Ovary (tissue), 9 donors: ENCODE measurements around the gene WDR93. TPM values are rescaled to one million over a fixed set of nuclear protein-coding genes. Genes with fewer than 3 reads are reported as not detected.

ENCODE experiments used
- DNase-seq, 5 donors: peaks; one replicate each; pipeline ENCODE4 v3.0.0-alpha.2; 2019 to 2020
- H3K27ac ChIP-seq, 2 donors: fragments of 200-600 bp; one replicate each; pipeline versions ENCODE4 v1.5.1 to v1.8.0; 2019 to 2022
- H3K27me3 ChIP-seq: fragments of 200-600 bp; one replicate; pipeline ENCODE4 v1.8.0; 2022
- H3K36me3 ChIP-seq: fragments of 200-600 bp; sonication (generic); one replicate; pipeline ENCODE4 v1.5.1; 2019
- H3K4me1 ChIP-seq: one replicate; pipeline ENCODE4 v1.8.1; 2013; ENCODE audit warnings: mild to moderate bottlenecking, moderate library complexity; ENCODE audit not compliant: insufficient read depth
- H3K4me3 ChIP-seq: fragments of 200-600 bp; sonication (generic); one replicate; pipeline ENCODE4 v1.5.1; 2017
- H3K9me3 ChIP-seq, 2 donors: fragments of 200-600 bp in 1 of 2; sonication (generic) in 1 of 2; one replicate each; pipeline versions ENCODE4 v1.5.1 to v1.8.1; 2013 to 2019; ENCODE audit warnings: mild to moderate bottlenecking in 1 of 2, moderate library complexity in 1 of 2
- EP300 ChIP-seq: sonication (generic); formaldehyde crosslinking; IDR thresholded peaks from one replicate; pipeline ENCODE4 v1.6.1; 2017; ENCODE audit warnings: antibody characterized with exemption
- POLR2A ChIP-seq: fragments of 450-650 bp; IDR thresholded peaks from one replicate; pipeline ENCODE4 v1.6.1; 2017; ENCODE audit warnings: antibody characterized with exemption, mild to moderate bottlenecking, moderate library complexity
- WGBS, 3 donors: extraction: QIAGEN DNeasy Blood & Tissue Kit in 1 of 3; methylation state at CpG; one replicate each; pipeline versions ENCODE4 v1.1.5 to v1.1.7; 2013 to 2017; 5-methylcytosine and 5-hydroxymethylcytosine counted together
- intact Hi-C, 4 donors: fragments of 100-400 bp; cut with DNase I; formaldehyde crosslinking; loops; one replicate each; pipeline versions ENCODE4 v1.11.0 to v1.15.1; 2022 to 2023
- polyA plus RNA-seq, 2 donors: library from polyadenylated mRNA; stranded (reverse); fragments of 200-250 nt in 1 of 2; fragments of 350-450 nt in 1 of 2; fragmentation: Illumina TruSeq in 1 of 2; extraction: RNeasy Lipid Tissue Mini Kit (QIAGEN cat#74804) in 1 of 2; gene quantifications; one replicate each; pipeline ENCODE4 v1.2.3, GENCODE V29; 2013 to 2014
- total RNA-seq, 7 donors: library from RNA; depleted of rRNA in 2 of 7; stranded (reverse); fragments of >200 nt in 2 of 7; fragmentation: NEBNext Ultra II Directional in 3 of 7; extraction: Animal tissue kit (Norgen Biotek cat#: 25700) in 3 of 7; gene quantifications; one replicate each; pipeline versions ENCODE4 v1.1.0 to v1.2.4, GENCODE V29; 2016 to 2023
- TF ChIP-seq, protein P1 (sequence below), 3 donors: fragments of 450-650 bp in 2 of 3; fragments of 200-600 bp in 1 of 3; IDR thresholded peaks; one replicate each; pipeline versions ENCODE4 v1.5.1 to v1.8.0; 2016 to 2022; ENCODE audit warnings: antibody characterized with exemption in 3 of 3, mild to moderate bottlenecking in 1 of 3
- donor health status: DM: no; HTN: no; CAD: no; lungs with moderate emphysema.
- donor health status: DM: no; HTN: no; CAD: no.
- donor health status: Bipolar disorder and iron deficiency.
- donor health status: DM: yes; HTN: yes; CAD: no.
- donor health status: DM: no; HTN: no; CAD: no.
- donor health status: DM: yes; HTN: yes; CAD: no.

WDR93 gene
- total and polyA plus RNA-seq, 9 donors, result 0.23 to 3.2 (median 0.46) TPM; not detected in 1

DNA sequence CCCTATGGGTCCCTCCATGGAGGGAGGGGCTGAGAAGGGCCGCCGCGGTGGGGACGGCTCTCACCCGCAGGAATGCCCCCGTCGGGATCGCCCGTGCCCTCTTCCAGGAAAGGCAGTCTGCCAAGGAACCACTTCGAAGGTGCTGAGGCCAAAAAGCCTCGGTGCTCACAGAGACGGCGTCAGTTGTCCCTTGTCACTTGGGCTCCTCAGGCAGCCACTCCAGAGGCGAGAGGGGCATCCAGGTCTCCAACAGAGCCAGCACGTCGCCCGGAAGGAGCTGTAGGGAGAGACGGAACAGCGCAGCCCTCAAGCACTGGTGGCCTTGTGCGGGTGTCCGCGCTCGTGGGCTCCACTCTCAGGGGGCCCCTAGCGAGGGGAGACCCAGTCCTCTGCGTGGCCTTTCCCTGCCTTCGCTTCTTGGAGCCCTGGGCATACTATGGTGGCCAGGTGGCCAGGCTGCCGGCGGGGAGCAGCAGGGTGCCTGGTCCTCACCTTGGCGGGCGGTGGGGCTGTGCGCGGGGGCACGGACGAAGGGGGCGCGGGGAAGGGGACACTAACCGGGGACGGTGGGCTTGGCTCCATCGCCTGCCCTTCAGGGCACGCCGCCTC lies 59.4 kb downstream of the WDR93 start:
- 7 to 12% (median 9%) methylated on average over 36 to 41 of the region's 41 CpGs for WGBS, 3 donors
- intact Hi-C loops, result loop anchor here in 3 of 4 donors (5.0 to 10.0 kb wide), 3 partner anchors 103 to 325 kb away; no protein-coding TSS in a partner anchor
- no peak overlapping the region for H3K27ac ChIP-seq

DNA sequence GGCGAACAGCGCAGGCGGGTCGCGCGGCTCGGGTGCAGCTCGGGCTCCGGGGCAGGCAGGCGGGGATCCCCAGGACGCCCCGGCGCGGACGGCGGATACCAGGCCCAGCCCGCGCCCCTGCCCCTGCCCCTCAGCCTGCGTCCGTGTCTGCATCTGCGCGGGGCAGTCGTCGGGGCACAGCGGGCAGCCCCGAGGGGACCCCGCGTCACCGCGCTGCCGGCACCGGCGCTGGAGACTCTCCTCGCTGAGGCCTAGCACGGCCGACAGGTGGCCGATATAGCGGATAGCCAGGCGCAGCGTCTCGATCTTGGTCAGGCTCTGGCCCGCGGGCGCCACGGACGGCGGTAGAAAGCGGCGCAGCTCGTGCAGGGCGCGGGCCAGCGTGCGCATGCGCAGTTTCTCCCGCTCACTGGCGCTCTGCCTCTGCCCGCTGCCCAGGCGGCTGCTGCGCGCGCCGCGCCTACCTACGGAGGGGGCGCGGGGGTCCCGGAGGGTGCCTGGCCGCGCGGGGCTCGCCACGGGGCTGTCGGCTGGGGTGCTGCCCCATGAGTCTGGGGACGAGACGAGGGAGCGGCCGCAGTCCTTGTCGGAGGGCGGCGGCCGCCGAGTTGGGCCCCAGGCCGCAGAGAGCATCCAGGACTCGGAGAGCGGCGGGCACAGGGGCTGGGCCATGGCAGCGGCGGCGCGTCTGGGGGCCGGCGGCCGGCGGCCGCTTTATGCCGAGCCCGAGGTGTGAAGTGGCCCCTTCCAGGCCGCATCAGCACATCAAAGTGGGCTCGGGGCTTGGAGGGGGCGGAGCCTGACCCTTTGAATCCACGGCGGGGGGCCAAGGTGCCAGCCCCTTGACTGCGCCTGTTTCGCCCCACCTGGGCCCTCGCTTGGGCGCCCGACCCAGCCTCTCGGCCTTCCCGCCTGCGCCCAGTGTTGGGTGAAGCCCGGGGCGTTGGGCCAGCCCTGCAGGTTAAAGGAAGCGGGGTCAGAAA lies 60.2 kb downstream of the WDR93 start, which contains the start of gene MESP1:
MESP1 (minus strand) TSS at position 690 of the 983 bp plus-strand sequence; CDS start at position 672, 18 bp downstream.
- intact Hi-C loops, result no loop called here
- H3K9me3 ChIP-seq, result no peaks in the 10 kb centered on the region

More for the DNA sequence above, 59.4 kb downstream of the WDR93 start:
- peak overlapping the region; percentile 58 for H3K4me3 ChIP-seq
- H3K36me3 ChIP-seq, result no peaks in the 10 kb centered on the region
- no peaks in the 10 kb centered on the region for H3K27me3 ChIP-seq
- H3K9me3 ChIP-seq, result no peaks in the 10 kb centered on the region
- peaks cover 7% of the 10 kb centered on the region for H3K4me1 ChIP-seq
- peak in 2 of 5 donors; percentile 33 to 42 for DNase-seq
- TF ChIP-seq, protein P1, sequence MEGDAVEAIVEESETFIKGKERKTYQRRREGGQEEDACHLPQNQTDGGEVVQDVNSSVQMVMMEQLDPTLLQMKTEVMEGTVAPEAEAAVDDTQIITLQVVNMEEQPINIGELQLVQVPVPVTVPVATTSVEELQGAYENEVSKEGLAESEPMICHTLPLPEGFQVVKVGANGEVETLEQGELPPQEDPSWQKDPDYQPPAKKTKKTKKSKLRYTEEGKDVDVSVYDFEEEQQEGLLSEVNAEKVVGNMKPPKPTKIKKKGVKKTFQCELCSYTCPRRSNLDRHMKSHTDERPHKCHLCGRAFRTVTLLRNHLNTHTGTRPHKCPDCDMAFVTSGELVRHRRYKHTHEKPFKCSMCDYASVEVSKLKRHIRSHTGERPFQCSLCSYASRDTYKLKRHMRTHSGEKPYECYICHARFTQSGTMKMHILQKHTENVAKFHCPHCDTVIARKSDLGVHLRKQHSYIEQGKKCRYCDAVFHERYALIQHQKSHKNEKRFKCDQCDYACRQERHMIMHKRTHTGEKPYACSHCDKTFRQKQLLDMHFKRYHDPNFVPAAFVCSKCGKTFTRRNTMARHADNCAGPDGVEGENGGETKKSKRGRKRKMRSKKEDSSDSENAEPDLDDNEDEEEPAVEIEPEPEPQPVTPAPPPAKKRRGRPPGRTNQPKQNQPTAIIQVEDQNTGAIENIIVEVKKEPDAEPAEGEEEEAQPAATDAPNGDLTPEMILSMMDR (IDR thresholded peaks at IDR 0.05), result no peak
- TF ChIP-seq POLR2A, result no peak
- no peak for TF ChIP-seq EP300

DNA sequence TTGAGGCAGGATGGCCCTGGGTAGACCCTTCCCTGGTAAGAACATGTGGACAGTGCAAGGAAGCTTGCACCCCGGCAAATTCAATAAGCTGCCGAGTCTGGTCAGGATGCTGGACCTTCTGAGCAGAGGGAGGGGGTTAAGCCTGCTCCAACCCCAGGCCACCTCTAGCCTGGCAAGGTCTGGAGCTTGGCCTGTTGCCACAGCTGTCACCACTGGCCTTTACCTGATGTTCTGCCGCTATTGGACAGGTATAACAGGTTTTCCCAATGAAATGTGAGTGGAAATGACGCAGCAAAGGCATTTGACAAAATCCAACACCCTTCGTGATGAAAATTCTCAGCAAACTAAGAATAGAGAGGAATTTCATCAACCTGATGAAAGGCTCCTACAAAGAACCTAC lies 61.1 kb downstream of the WDR93 start:
- TF ChIP-seq EP300 (no peak), POLR2A (no peak)
- TF ChIP-seq, protein P1 (IDR thresholded peaks at IDR 0.05), result no peak
- H3K4me1 ChIP-seq, result peaks cover 7% of the 10 kb centered on the region
- no peak overlapping the region for H3K27ac ChIP-seq
- H3K9me3 ChIP-seq, result no peaks in the 10 kb centered on the region
- H3K4me3 ChIP-seq, result no peak overlapping the region
- intact Hi-C loops, result no loop called here
- peak in 1 of 5 donors; percentile 44 for DNase-seq
- WGBS, 3 donors, result 89 to 93% (median 89%) methylated on average over 5 of the region's 5 CpGs
- no peaks in the 10 kb centered on the region for H3K36me3 ChIP-seq
- no peaks in the 10 kb centered on the region for H3K27me3 ChIP-seq

More for the DNA sequence above, 60.2 kb downstream of the WDR93 start, which contains the start of gene MESP1:
- TF ChIP-seq POLR2A, result peak; percentile 43
- TF ChIP-seq EP300, result no peak
- TF ChIP-seq, protein P1 (IDR thresholded peaks at IDR 0.05), result peak; percentile 57 to 96 (median 93)
- Histone ChIP-seq H3K27ac (peak within 1 kb of the TSS in 1 of 2 donors; percentile 66), H3K4me3 (peak within 1 kb of the TSS; percentile 58), H3K36me3 (no peaks in the 10 kb centered on the region), H3K27me3 (no peaks in the 10 kb centered on the region), H3K4me1 (peaks cover 7% of the 10 kb centered on the region)
- peak; percentile 90 to 95 (median 93) for DNase-seq
- WGBS, 3 donors, result 2 to 4% (median 3%) methylated on average over 72 to 114 of the region's 114 CpGs

GRCh38 chr15:89753855-89754254 lies 63.2 kb downstream of the WDR93 start:
- no peaks in the 10 kb centered on the region for H3K9me3 ChIP-seq
- DNase-seq, result no peak
- H3K4me1 ChIP-seq, result peaks cover 7% of the 10 kb centered on the region
- H3K27me3 ChIP-seq, result no peaks in the 10 kb centered on the region
- TF ChIP-seq, protein P1 (IDR thresholded peaks at IDR 0.05), result no peak
- TF ChIP-seq EP300 (no peak), POLR2A (no peak)
- intact Hi-C loops, result no loop called here
- no peaks in the 10 kb centered on the region for H3K36me3 ChIP-seq
- no peak overlapping the region for H3K27ac ChIP-seq
- no peak overlapping the region for H3K4me3 ChIP-seq
- 89 to 91% (median 91%) methylated on average over 7 of the region's 7 CpGs for WGBS, 3 donors
